Stomach smooth muscle (tissue), 2 donors: ENCODE results near the gene APEX1.
A peak's percentile ranks its signal among the peaks of the same experiment; 100 is the strongest.

Source experiments
- H3K27ac ChIP-seq: one replicate; pipeline ENCODE4 v1.7.0; 2013; ENCODE audit warnings: mild to moderate bottlenecking, low read length, inconsistent platforms
- H3K27me3 ChIP-seq, 2 donors: one replicate each; pipeline ENCODE4 v1.7.0; 2013; ENCODE audit warnings: low read length in 2 of 2; ENCODE audit not compliant: insufficient read depth in 2 of 2, control insufficient read depth in 1 of 2
- H3K36me3 ChIP-seq, 2 donors: one replicate each; pipeline ENCODE4 v1.7.0; 2013; ENCODE audit warnings: low read length in 2 of 2; ENCODE audit not compliant: control insufficient read depth in 2 of 2, insufficient read depth in 2 of 2
- H3K4me1 ChIP-seq: one replicate; pipeline ENCODE4 v1.7.0; 2013; ENCODE audit warnings: low read length; ENCODE audit not compliant: control insufficient read depth, insufficient read depth
- H3K4me3 ChIP-seq, 2 donors: one replicate each; pipeline ENCODE4 v1.7.0; 2013; ENCODE audit warnings: low read length in 2 of 2
- H3K9ac ChIP-seq, 2 donors: one replicate each; pipeline ENCODE4 v1.7.0; 2013; ENCODE audit warnings: low read length in 2 of 2, mild to moderate bottlenecking in 1 of 2
- H3K9me3 ChIP-seq, 2 donors: one replicate each; pipeline ENCODE4 v1.7.0; 2013; ENCODE audit warnings: low read length in 2 of 2; ENCODE audit not compliant: control insufficient read depth in 2 of 2
- donor health status: healthy.
- donor health status: Pancreatic carcinoma.

The APEX1 gene

DNA sequence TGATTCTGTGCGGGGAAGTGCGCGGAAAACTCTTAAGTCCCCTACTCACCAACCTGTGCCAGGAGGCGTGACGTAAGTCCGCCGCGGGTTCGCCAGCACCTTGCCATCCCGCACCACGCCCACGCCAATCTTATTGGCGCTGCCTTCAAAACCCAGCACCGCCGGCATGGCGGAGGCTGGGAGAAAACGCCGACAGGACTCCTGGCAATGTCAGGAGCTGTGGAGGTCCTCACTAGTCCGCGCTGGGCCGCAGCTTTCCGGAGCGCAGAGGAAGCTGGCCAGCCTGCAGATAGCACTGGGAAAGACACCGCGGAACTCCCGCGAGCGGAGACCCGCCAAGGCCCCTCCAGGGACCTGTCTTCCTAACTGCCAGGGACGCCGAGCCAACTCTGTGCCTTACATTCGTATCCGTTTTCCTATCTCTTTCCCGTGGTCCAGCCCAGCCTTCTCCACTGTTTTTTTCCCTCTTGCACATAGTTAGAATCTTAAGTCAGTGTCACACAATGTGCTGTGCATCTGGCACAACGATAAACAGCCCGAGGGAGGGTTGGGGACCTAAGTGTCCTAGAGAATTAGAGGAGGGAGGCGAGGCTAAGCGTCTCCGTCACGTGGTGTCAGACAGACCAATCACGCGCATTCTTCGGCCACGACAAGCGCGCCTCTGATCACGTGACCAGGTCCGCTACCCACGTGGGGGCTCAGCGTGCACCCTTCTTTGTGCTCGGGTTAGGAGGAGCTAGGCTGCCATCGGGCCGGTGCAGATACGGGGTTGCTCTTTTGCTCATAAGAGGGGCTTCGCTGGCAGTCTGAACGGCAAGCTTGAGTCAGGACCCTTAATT, at the start of gene APEX1, which contains the start of gene OSGEP:
APEX1 (plus strand) TSS at position 711 of the 839 bp plus-strand sequence. CDS start 420 bp downstream, outside the sequence.
OSGEP (minus strand) TSS at position 297 of the 839 bp plus-strand sequence; CDS start at position 168, 129 bp downstream.
- no peaks in the 10 kb centered on the region for H3K9me3 ChIP-seq
- H3K27ac ChIP-seq, result peak within 1 kb of the TSS; percentile 94
- peak within 1 kb of the TSS; percentile 97 to 98 for H3K4me3 ChIP-seq
- peaks cover 38 to 42% of the 10 kb centered on the region in 2 donors for H3K36me3 ChIP-seq
- peaks cover 30% of the 10 kb centered on the region for H3K4me1 ChIP-seq
- H3K27me3 ChIP-seq, result no peaks in the 10 kb centered on the region
- H3K9ac ChIP-seq, result peak within 1 kb of the TSS; percentile 95 to 97

DNA sequence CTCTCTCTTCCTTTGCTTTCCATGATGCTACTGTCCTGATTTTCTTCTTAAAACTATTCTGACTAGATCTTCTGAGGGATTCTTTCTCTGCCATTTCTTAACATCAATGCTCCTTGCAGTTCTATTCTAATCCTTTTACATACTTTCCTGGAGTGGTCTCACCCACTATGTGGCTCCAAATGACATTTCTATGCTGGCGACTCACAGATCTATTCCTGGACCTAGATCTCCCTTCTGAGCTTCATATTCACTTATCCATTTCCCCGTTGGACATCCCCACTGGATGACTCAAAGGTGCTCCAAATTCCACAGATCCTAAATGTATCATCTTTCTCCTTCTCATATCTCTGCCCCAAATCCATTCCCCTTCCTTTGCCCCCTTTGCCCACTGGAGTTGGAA, 45.8 kb upstream of the APEX1 start:
- no peak overlapping the region for H3K9ac ChIP-seq
- H3K27ac ChIP-seq, result no peak overlapping the region

DNA sequence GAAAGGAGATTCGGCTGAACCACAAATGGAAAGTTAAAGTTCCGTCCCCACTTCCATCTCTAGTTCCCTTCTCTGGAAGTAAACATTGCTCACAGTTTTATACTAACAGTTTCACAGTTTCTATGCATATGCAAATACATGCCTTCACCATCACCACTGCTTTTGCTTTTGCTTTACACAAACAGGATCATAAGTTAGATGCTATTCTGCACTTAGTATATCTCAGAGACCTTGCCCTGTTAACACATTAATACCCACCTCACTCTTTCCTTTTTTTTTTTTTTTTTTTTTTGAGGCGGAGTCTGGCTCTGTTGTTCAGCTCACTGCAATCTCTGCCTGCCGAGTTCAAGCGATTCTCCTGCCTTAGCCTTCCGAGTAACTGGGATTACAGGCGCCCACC, 42.6 kb upstream of the APEX1 start:
- no peaks in the 10 kb centered on the region for H3K9me3 ChIP-seq
- H3K27me3 ChIP-seq, result no peaks in the 10 kb centered on the region
- H3K4me3 ChIP-seq, result peak overlapping the region; percentile 82 to 96
- H3K9ac ChIP-seq, result peak overlapping the region; percentile 85 to 97
- H3K36me3 ChIP-seq, result peaks cover 9 to 10% of the 10 kb centered on the region in 2 donors
- peaks cover 15% of the 10 kb centered on the region for H3K4me1 ChIP-seq
- H3K27ac ChIP-seq, result peak overlapping the region; percentile 96

More for the DNA sequence above, 45.8 kb upstream of the APEX1 start:
- Histone ChIP-seq H3K27me3 (no peaks in the 10 kb centered on the region), H3K9me3 (no peaks in the 10 kb centered on the region), H3K4me1 (peaks cover 12% of the 10 kb centered on the region), H3K36me3 (peaks cover 31 to 34% of the 10 kb centered on the region in 2 donors), H3K4me3 (no peak overlapping the region)

DNA sequence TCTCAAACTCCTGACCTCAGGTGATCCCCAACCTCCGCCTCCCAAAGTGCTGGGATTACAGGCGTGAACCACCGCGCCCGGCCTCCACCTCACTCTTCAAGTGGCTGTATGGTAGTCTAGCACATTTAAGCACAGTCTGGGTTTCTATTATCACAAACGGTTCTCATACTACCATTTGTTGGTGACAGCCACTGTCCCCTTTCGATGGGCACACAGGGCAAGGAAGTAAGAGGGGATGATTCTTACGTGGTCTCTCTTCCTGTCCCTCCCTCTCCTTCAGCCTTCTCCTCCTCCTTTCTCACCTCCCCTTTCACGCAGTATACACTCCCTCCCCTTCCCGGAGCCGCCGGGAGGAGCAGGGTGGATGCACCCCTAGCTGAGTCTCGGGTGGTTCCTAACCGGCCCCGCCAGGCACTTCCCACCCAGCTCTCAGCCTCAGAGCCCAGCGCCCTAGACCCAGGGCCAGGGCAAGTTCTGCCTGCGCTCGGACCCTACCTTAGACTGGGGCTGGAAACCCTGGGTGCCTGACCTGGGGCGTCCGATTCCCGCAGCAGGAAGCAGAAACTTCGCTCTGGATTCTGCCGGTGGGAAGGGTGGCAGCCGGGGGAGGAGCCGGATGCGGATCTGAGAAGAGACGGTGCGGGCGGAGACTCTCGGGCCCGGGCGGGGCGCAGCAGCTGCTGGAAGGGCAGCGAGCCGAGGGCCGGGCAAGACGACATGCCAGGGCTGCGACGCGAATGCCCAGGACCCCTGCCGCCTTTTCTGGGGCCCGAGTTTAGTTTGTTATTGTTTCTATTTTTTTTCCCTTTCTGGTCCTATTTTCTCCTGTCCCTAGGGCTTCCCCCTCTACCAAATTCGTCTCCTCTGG, 41.9 kb upstream of the APEX1 start, which contains the start of gene TEP1:
TEP1 (minus strand) TSS at position 626 of the 868 bp plus-strand sequence. CDS start 5,062 bp downstream, outside the sequence.
- Histone ChIP-seq H3K36me3 (peaks cover 2 to 3% of the 10 kb centered on the region in 2 donors), H3K4me1 (peaks cover 15% of the 10 kb centered on the region), H3K9ac (peak within 1 kb of the TSS; percentile 85 to 97), H3K4me3 (peak within 1 kb of the TSS; percentile 82 to 96), H3K9me3 (no peaks in the 10 kb centered on the region), H3K27me3 (no peaks in the 10 kb centered on the region), H3K27ac (peak within 1 kb of the TSS; percentile 96)

DNA sequence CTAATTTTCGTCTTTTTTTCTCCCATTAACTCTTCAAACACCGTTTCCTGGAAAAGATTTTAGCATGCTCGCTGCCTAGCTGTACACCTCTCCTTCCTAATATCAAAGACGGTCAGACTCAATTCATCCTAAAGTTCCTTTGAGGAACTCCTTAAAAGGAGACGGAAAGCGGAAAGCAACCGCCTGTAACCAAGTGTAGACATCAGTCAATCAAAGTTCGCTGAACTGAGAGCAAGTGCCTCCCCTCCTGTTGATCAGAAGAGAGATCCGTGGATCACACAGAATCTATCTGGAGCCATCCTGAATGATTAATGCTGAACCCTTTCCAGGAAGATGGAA, 41.3 kb upstream of the APEX1 start:
- peak overlapping the region; percentile 85 to 97 for H3K9ac ChIP-seq
- H3K36me3 ChIP-seq, result no peaks in the 10 kb centered on the region
- H3K4me1 ChIP-seq, result peaks cover 15% of the 10 kb centered on the region
- H3K4me3 ChIP-seq, result peak overlapping the region; percentile 82 to 96
- no peaks in the 10 kb centered on the region for H3K9me3 ChIP-seq
- H3K27me3 ChIP-seq, result no peaks in the 10 kb centered on the region
- H3K27ac ChIP-seq, result peak overlapping the region; percentile 96

DNA sequence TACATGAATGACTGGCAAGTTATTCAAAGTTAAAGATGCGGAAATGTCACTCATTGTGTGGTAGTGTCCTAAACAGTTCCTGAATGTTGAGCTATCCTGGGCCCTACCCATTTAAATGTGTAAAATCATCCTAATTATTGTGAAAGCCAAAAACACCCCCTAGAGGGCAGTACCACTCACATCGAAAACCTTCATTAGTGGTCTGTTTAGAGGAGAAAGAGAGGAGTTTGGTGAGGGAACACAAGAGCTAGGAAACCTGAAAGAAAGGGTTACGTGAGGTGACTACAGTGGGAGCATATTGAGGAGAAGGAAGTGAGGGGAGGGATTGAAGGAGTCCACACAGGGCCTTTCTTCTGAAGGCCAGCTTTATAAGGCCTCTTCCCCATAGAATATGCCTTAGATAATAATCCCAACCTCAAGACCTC, 39.2 kb upstream of the APEX1 start:
- Histone ChIP-seq H3K9me3 (no peaks in the 10 kb centered on the region), H3K9ac (no peak overlapping the region), H3K4me1 (peaks cover 15% of the 10 kb centered on the region), H3K4me3 (no peak overlapping the region), H3K27ac (no peak overlapping the region), H3K36me3 (no peaks in the 10 kb centered on the region), H3K27me3 (no peaks in the 10 kb centered on the region)

DNA sequence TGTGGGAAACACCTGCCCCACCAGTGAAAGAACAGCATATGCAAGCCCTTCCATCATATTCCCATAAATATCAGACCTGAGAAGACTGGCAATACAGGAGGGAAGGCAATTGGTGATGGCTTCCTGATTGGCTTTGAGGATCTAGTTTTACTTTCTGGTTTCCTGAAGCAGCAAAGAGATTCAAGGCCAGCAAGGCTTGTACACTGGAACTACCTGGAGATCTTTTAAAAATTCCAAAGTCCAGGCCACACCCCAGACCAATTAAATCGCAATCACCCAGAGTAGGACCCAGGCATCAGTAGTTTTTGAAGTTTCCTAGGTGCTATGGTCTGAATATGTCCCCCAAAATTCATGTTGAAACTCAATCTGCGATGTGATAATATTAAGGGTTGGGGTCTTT, 38.8 kb upstream of the APEX1 start:
- H3K36me3 ChIP-seq, result no peaks in the 10 kb centered on the region
- H3K27me3 ChIP-seq, result no peaks in the 10 kb centered on the region
- no peak overlapping the region for H3K4me3 ChIP-seq
- H3K27ac ChIP-seq, result no peak overlapping the region
- H3K9me3 ChIP-seq, result no peaks in the 10 kb centered on the region
- H3K9ac ChIP-seq, result no peak overlapping the region
- peaks cover 12% of the 10 kb centered on the region for H3K4me1 ChIP-seq

DNA sequence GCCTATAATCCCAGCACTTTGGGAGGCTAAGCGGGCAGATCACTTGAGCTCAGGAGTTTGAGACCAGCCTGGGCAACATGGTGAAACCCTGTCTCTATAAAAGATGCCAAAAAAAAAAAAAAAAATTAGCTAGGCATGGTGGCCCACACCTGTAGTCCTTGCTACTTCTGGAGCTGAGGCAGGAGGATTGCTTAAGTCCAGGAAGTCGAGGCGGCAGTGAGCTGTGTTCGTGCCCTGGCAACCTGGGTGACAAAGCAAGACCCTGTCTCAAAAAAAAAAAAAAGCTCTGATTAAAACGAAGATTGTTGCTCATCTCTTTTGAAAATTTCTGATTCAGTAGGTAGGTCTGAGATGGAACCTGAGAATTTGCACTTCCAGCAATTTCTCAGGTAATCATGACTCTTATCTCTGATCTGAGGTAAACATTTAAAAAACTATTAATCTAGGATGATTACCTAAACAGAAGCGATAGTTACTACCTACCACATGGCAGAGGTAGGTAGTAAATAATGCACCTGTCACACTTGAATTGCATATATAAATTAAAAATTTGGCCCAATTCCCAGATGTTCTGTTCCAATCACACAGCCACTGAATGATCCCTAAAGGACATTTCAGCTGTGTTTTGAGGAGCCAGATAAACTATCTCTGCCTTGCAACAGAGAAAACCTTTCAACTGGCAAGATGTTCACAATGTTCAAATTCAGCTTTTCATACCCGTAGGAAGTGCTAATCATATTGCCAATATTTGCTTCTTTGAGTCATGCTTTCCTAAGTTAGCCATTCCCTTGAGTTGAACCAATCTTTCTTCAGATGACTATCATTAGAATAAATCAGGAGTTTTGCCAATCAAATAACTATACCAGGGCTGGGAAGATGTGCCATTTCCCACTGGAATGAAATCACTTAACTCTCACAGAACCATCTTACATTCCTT, 37.5 kb upstream of the APEX1 start:
- Histone ChIP-seq H3K4me1 (peaks cover 10% of the 10 kb centered on the region), H3K9me3 (no peaks in the 10 kb centered on the region), H3K27ac (no peak overlapping the region)

DNA sequence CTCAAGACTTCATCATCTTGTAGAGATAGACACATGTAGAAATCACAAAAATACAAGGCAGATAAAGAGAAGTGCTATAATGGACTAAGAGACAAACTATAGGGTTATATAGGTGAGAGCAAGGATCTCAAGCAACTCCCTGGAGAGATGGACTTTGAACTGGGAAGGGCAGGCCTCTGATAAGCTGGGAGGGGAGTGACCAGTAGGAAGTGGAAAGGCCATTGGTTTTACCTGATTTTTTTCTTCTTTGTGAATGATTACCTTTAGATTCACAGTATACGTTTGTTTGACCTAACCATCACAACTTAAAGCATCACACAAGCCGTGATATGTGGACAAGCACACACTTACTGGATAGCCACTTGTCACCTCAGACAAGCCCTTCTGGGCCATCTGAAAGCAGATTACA, 36.5 kb upstream of the APEX1 start:
- Histone ChIP-seq H3K27ac (no peak overlapping the region), H3K4me3 (no peak overlapping the region), H3K9me3 (no peaks in the 10 kb centered on the region), H3K27me3 (no peaks in the 10 kb centered on the region), H3K4me1 (peaks cover 10% of the 10 kb centered on the region), H3K36me3 (no peaks in the 10 kb centered on the region), H3K9ac (no peak overlapping the region)

More for the DNA sequence above, 37.5 kb upstream of the APEX1 start:
- no peaks in the 10 kb centered on the region for H3K36me3 ChIP-seq
- no peaks in the 10 kb centered on the region for H3K27me3 ChIP-seq
- H3K4me3 ChIP-seq, result no peak overlapping the region
- no peak overlapping the region for H3K9ac ChIP-seq

DNA sequence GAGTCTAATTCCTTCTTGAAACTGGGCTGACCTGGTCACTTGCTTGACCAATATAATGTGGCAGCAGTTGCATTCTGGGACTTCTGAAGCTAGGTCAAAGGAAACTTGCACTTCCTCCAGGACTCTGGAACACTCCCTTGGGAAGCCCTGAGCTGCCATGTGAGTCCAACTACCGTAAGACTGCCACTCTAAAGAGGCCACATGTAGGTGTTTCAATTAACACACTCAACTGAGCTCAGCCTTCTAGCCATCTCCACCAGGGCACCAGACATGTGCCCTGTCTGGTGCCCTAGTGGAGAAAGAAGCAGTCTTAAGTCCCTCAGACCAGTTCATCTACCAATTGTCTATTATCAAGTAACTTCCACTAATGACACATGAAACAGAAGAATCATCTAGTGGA, 35.6 kb upstream of the APEX1 start:
- Histone ChIP-seq H3K4me3 (no peak overlapping the region), H3K36me3 (no peaks in the 10 kb centered on the region), H3K9ac (no peak overlapping the region), H3K9me3 (no peaks in the 10 kb centered on the region), H3K27ac (no peak overlapping the region), H3K27me3 (no peaks in the 10 kb centered on the region), H3K4me1 (peaks cover 3% of the 10 kb centered on the region)
